Activated CD4-positive, alpha-beta T cell treated with anti-CD3 and anti-CD28 coated beads, Interleukin-2, amount 10 ng/mL, durations not matched to agents 7 days and 5 days (primary cell): Measurements from ENCODE around the gene JAGN1. TPM values are rescaled to one million over a fixed set of nuclear protein-coding genes. Genes with fewer than 3 reads are reported as not detected.
A peak's percentile ranks its signal among the peaks of the same experiment; 100 is the strongest.

Source experiments
- CTCF ChIA-PET: fragments of 350-600 bp; sonication (Branson Sonifier 250); formaldehyde crosslinking; loops from one replicate; lab custom pipeline; 2021; ENCODE audit warnings: antibody characterized with exemption; lab: Charles Lee
- POLR2A ChIA-PET: fragments of 350-600 bp; sonication (Branson Sonifier 250); formaldehyde crosslinking; loops from one replicate; lab custom pipeline; 2021; ENCODE audit warnings: antibody characterized with exemption; lab: Charles Lee
- DNase-seq: peaks from one replicate; pipeline ENCODE4 v3.0.0-alpha.2; 2020
- H3K27ac Mint-ChIP-seq: one replicate; pipeline ENCODE4 v1.8.0; 2021; ENCODE audit warnings: mild to moderate bottlenecking, moderate library complexity, mixed read lengths
- H3K27me3 Mint-ChIP-seq: one replicate; pipeline ENCODE4 v1.8.0; 2021; ENCODE audit warnings: mixed read lengths
- H3K36me3 Mint-ChIP-seq: one replicate; pipeline ENCODE4 v1.8.0; 2021; ENCODE audit warnings: low read depth, mixed read lengths
- H3K4me1 Mint-ChIP-seq: one replicate; pipeline ENCODE4 v1.8.0; 2021; ENCODE audit warnings: mixed read lengths
- H3K4me3 Mint-ChIP-seq: one replicate; pipeline ENCODE4 v1.8.0; 2021; ENCODE audit warnings: mild to moderate bottlenecking, moderate library complexity, mixed read lengths
- H3K9me3 Mint-ChIP-seq: one replicate; pipeline ENCODE4 v1.8.0; 2021; ENCODE audit warnings: mixed read lengths
- total RNA-seq, 2 experiments: library from RNA; stranded (reverse); gene quantifications; one replicate each; pipeline ENCODE4 v1.2.3, GENCODE V29; 2021

The JAGN1 gene
- total RNA-seq, 2 experiments from 2014 or later: 29.6 to 30.6 TPM

- Mint-ChIP-seq H3K27me3 (no peaks in the 10 kb centered on the region), H3K4me3 (peak within 1 kb of the TSS; percentile 22), H3K4me1 (peaks cover 31% of the 10 kb centered on the region), H3K27ac (peak within 1 kb of the TSS; percentile 66), H3K9me3 (no peaks in the 10 kb centered on the region), H3K36me3 (no peaks in the 10 kb centered on the region)
- DNase-seq: no peak
- POLR2A ChIA-PET: interaction anchor here (0.8 kb wide), 1 partner anchor 22 kb away, joined by 3 read pairs; no protein-coding TSS in a partner anchor
- CTCF ChIA-PET: interaction anchor here (0.5 to 2.9 kb wide), 8 partner anchors 9 to 411 kb away, joined by 3 to 13 read pairs (median 3); partner anchors contain the start of gene IL17RC
These were observed 12.2 kb downstream of the JAGN1 start, which contains the start of gene IL17RE for GRCh38 chr3:9902372-9903237. Gene IL17RE, plus strand, starts transcription at chr3:9902848. Its CDS starts 85 bp downstream, at chr3:9902933.

- H3K36me3 Mint-ChIP-seq: no peaks in the 10 kb centered on the region
- POLR2A ChIA-PET: no interaction called here
- no peak for DNase-seq
- no peak overlapping the region for H3K27ac Mint-ChIP-seq
- CTCF ChIA-PET: interaction anchor here (0.8 to 2.9 kb wide), 5 partner anchors 8 to 111 kb away, joined by 3 to 13 read pairs (median 5); partner anchors contain the start of gene IL17RC
- H3K27me3 Mint-ChIP-seq: no peaks in the 10 kb centered on the region
- H3K9me3 Mint-ChIP-seq: no peaks in the 10 kb centered on the region
- H3K4me3 Mint-ChIP-seq: no peak overlapping the region
- H3K4me1 Mint-ChIP-seq: peaks cover 31% of the 10 kb centered on the region
These were observed 12.8 kb downstream of the JAGN1 start for GRCh38 chr3:9903238-9903624.

GRCh38 chr3:9903904-9904303 is 13.5 kb downstream of the JAGN1 start:
- no peaks in the 10 kb centered on the region for H3K27me3 Mint-ChIP-seq
- ChIA-PET CTCF (interaction anchor here (1.3 to 2.7 kb wide), 2 partner anchors 7 to 29 kb away, joined by 5 to 13 read pairs; no protein-coding TSS in a partner anchor), POLR2A (no interaction called here)
- H3K4me3 Mint-ChIP-seq: no peak overlapping the region
- H3K4me1 Mint-ChIP-seq: peaks cover 31% of the 10 kb centered on the region
- no peak for DNase-seq
- H3K27ac Mint-ChIP-seq: no peak overlapping the region
- no peaks in the 10 kb centered on the region for H3K36me3 Mint-ChIP-seq
- H3K9me3 Mint-ChIP-seq: no peaks in the 10 kb centered on the region

- Mint-ChIP-seq H3K4me3 (no peak overlapping the region), H3K9me3 (no peaks in the 10 kb centered on the region), H3K27ac (no peak overlapping the region), H3K36me3 (no peaks in the 10 kb centered on the region), H3K4me1 (peaks cover 27% of the 10 kb centered on the region), H3K27me3 (no peaks in the 10 kb centered on the region)
- ChIA-PET POLR2A (no interaction called here), CTCF (interaction anchor here (1.2 to 1.4 kb wide), 2 partner anchors 22 to 298 kb away, joined by 3 read pairs; no protein-coding TSS in a partner anchor)
- no peak for DNase-seq
These were observed 16.1 kb downstream of the JAGN1 start for GRCh38 chr3:9906480-9906879.

- no peak overlapping the region for H3K4me3 Mint-ChIP-seq
- ChIA-PET CTCF (interaction anchor here (1.4 kb wide), 2 partner anchors 24 to 115 kb away, joined by 3 read pairs; partner anchors contain the start of gene ARPC4), POLR2A (no interaction called here)
- no peaks in the 10 kb centered on the region for H3K36me3 Mint-ChIP-seq
- H3K27ac Mint-ChIP-seq: no peak overlapping the region
- no peak for DNase-seq
- no peaks in the 10 kb centered on the region for H3K9me3 Mint-ChIP-seq
- H3K4me1 Mint-ChIP-seq: peaks cover 15% of the 10 kb centered on the region
- peaks cover 3% of the 10 kb centered on the region for H3K27me3 Mint-ChIP-seq
These were observed 17.9 kb downstream of the JAGN1 start for GRCh38 chr3:9908286-9908685.

GRCh38 chr3:9909221-9910013 is 19.0 kb downstream of the JAGN1 start:
- Mint-ChIP-seq H3K36me3 (no peaks in the 10 kb centered on the region), H3K9me3 (no peaks in the 10 kb centered on the region), H3K4me3 (no peak overlapping the region), H3K27me3 (peaks cover 3% of the 10 kb centered on the region), H3K4me1 (peaks cover 9% of the 10 kb centered on the region), H3K27ac (no peak overlapping the region)
- POLR2A ChIA-PET: interaction anchor here (0.5 kb wide), 1 partner anchor 18 kb away, joined by 13 read pairs; no protein-coding TSS in a partner anchor
- CTCF ChIA-PET: interaction anchor here (1.4 to 3.5 kb wide), 2 partner anchors 7 to 117 kb away, joined by 3 to 13 read pairs; partner anchors contain the start of genes ARPC4 and IL17RE
- no peak for DNase-seq

- Mint-ChIP-seq H3K4me3 (no peak overlapping the region), H3K4me1 (peaks cover 19% of the 10 kb centered on the region), H3K36me3 (no peaks in the 10 kb centered on the region), H3K9me3 (no peaks in the 10 kb centered on the region), H3K27me3 (peaks cover 6% of the 10 kb centered on the region), H3K27ac (no peak overlapping the region)
- DNase-seq: no peak
- POLR2A ChIA-PET: no interaction called here
- CTCF ChIA-PET: interaction anchor here (0.6 to 3.5 kb wide), 5 partner anchors 9 to 23 kb away, joined by 3 to 13 read pairs (median 3); partner anchors contain the start of gene IL17RE
These were observed 21.5 kb downstream of the JAGN1 start for GRCh38 chr3:9911863-9912262.

- CTCF ChIA-PET: interaction anchor here (0.6 to 3.5 kb wide), 7 partner anchors 10 to 110 kb away, joined by 3 to 21 read pairs (median 3); partner anchors contain the start of gene IL17RE
These were observed 22.0 kb downstream of the JAGN1 start for GRCh38 chr3:9912294-9912935.

GRCh38 chr3:9913601-9914000 is 23.2 kb downstream of the JAGN1 start:
- Mint-ChIP-seq H3K4me1 (peaks cover 19% of the 10 kb centered on the region), H3K27ac (no peak overlapping the region), H3K27me3 (peaks cover 6% of the 10 kb centered on the region), H3K36me3 (no peaks in the 10 kb centered on the region), H3K9me3 (no peaks in the 10 kb centered on the region), H3K4me3 (no peak overlapping the region)
- ChIA-PET POLR2A (no interaction called here), CTCF (interaction anchor here (1.3 to 3.7 kb wide), 3 partner anchors 12 to 33 kb away, joined by 3 to 21 read pairs (median 20); no protein-coding TSS in a partner anchor)
- DNase-seq: no peak

More at GRCh38 chr3:9912294-9912935, 22.0 kb downstream of the JAGN1 start:
- H3K27me3 Mint-ChIP-seq: peaks cover 6% of the 10 kb centered on the region
- H3K4me1 Mint-ChIP-seq: peaks cover 19% of the 10 kb centered on the region
- no peak overlapping the region for H3K4me3 Mint-ChIP-seq
- H3K27ac Mint-ChIP-seq: no peak overlapping the region
- H3K9me3 Mint-ChIP-seq: no peaks in the 10 kb centered on the region
- H3K36me3 Mint-ChIP-seq: no peaks in the 10 kb centered on the region
- POLR2A ChIA-PET: no interaction called here
- DNase-seq: no peak

GRCh38 chr3:9914011-9914410 is 23.6 kb downstream of the JAGN1 start:
- H3K4me1 Mint-ChIP-seq: peaks cover 19% of the 10 kb centered on the region
- ChIA-PET POLR2A (no interaction called here), CTCF (interaction anchor here (1.3 to 3.7 kb wide), 3 partner anchors 12 to 33 kb away, joined by 3 to 21 read pairs (median 20); no protein-coding TSS in a partner anchor)
- H3K27ac Mint-ChIP-seq: no peak overlapping the region
- no peak overlapping the region for H3K4me3 Mint-ChIP-seq
- H3K36me3 Mint-ChIP-seq: no peaks in the 10 kb centered on the region
- no peaks in the 10 kb centered on the region for H3K9me3 Mint-ChIP-seq
- peaks cover 6% of the 10 kb centered on the region for H3K27me3 Mint-ChIP-seq
- DNase-seq: no peak

GRCh38 chr3:9914559-9915253 is 24.3 kb downstream of the JAGN1 start:
- H3K36me3 Mint-ChIP-seq: no peaks in the 10 kb centered on the region
- peaks cover 18% of the 10 kb centered on the region for H3K4me1 Mint-ChIP-seq
- H3K27me3 Mint-ChIP-seq: peaks cover 6% of the 10 kb centered on the region
- CTCF ChIA-PET: interaction anchor here (2.6 to 3.7 kb wide), 2 partner anchors 11 to 17 kb away, joined by 20 to 21 read pairs; no protein-coding TSS in a partner anchor
- no peak for DNase-seq
- peak overlapping the region; percentile 25 for H3K4me3 Mint-ChIP-seq
- POLR2A ChIA-PET: no interaction called here
- no peaks in the 10 kb centered on the region for H3K9me3 Mint-ChIP-seq
- no peak overlapping the region for H3K27ac Mint-ChIP-seq
